NCI-H82 treated with DMSO at 0.1 percent for 48 hours (cell line): ENCODE measurements around the gene STXBP5.

Experiments used
- DNase-seq: peaks from one replicate; lab custom pipeline; 2025; ENCODE audit not compliant: unreplicated experiment; lab: John Stamatoyannopoulos, UW

The STXBP5 gene

GRCh38 chr6:147429794-147430193, 225.6 kb downstream of the STXBP5 start:
- DNase-seq, result no peak

DNA sequence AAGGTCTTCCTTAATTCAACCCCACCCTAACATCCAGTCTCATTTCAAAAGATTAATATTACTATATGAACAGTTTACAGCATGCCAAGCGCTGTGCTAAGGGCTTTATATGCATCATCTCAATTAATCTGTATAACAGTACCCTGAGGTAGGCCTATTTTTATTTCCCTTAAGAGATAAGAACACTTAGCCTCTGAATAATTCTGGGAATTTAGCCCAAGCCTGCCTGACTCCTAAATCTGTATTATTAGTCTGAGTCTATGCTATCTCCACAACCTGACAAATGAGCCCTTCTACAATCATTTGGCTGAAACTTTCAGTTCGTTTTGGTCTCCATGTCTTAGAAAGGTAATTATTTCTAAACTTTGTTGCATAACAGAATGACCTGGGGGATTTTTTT, 226.6 kb downstream of the STXBP5 start:
- DNase-seq, result no peak

GRCh38 chr6:147434076-147434475, 229.9 kb downstream of the STXBP5 start:
- DNase-seq, result no peak

GRCh38 chr6:147434516-147434915, 230.3 kb downstream of the STXBP5 start:
- no peak for DNase-seq

GRCh38 chr6:147437615-147438014, 233.4 kb downstream of the STXBP5 start:
- DNase-seq, result no peak

- no peak for DNase-seq
Observed at GRCh38 chr6:147438758-147439528, 234.7 kb downstream of the STXBP5 start.
